WERI-Rb-1 (cell line): ENCODE results near the gene INCENP.

ENCODE experiments used
- DNase-seq: peaks from one replicate; pipeline ENCODE4 v3.0.0-alpha.2; 2020
- H3K27ac ChIP-seq: fragments of 250-450 bp; sonication (Bioruptor Pico); 2 replicates; pipeline ENCODE4 v1.5.1; 2020; ENCODE audit warnings: mild to moderate bottlenecking, moderate library complexity
- H3K27me3 ChIP-seq: fragments of 250-450 bp; sonication (Bioruptor Pico); 2 replicates; pipeline ENCODE4 v1.5.1; 2021; ENCODE audit warnings: mild to moderate bottlenecking, low read depth, moderate library complexity; ENCODE audit not compliant: insufficient read depth, severe bottlenecking
- H3K36me3 ChIP-seq: fragments of 250-450 bp; sonication (Bioruptor Pico); 2 replicates; pipeline ENCODE4 v1.5.1; 2020; ENCODE audit warnings: mild to moderate bottlenecking, moderate library complexity
- H3K4me3 ChIP-seq: 2 replicates; pipeline ENCODE4 v1.5.1; 2011; ENCODE audit warnings: low read depth, mild to moderate bottlenecking, control low read depth, low read length
- H3K9me3 ChIP-seq: fragments of 250-450 bp; sonication (Bioruptor Pico); 2 replicates; pipeline ENCODE4 v1.5.1; 2021; ENCODE audit warnings: mild to moderate bottlenecking, moderate library complexity; ENCODE audit not compliant: severe bottlenecking
- TF ChIP-seq, protein P1 (sequence below): IDR thresholded peaks from 2 replicates; pipeline ENCODE4 v1.5.1; 2011; ENCODE audit warnings: low read depth, mild to moderate bottlenecking, control low read depth, inconsistent platforms, low read length

The INCENP gene

DNA sequence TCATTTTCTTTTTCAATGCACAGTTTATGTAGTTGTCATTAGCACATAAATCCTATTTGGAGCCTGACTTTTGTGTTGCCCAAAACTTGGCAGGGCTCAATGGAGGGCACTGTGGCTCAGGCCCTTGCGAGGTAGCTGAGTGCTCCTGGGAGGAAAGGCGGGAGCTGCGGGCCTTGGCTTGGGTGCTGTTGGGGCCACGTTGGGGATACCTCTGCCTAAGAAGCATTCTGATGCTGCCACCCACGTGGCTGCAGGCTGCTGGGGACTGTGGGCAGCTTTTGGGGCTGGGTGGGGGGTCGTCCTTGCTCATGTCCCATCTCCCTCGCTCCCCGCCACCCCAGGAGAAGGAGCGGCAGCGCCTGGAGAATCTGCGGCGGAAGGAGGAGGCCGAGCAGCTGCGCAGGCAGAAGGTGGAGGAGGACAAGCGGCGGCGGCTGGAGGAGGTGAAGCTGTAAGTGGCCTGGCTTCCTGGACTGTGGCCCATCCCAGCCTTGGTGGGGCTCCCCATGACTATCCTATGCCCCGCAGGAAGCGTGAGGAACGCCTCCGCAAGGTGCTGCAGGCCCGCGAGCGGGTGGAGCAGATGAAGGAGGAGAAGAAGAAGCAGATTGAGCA lies 20.9 kb downstream of the INCENP start:
- peaks cover 92% of the 10 kb centered on the region for H3K36me3 ChIP-seq
- TF ChIP-seq, protein P1, sequence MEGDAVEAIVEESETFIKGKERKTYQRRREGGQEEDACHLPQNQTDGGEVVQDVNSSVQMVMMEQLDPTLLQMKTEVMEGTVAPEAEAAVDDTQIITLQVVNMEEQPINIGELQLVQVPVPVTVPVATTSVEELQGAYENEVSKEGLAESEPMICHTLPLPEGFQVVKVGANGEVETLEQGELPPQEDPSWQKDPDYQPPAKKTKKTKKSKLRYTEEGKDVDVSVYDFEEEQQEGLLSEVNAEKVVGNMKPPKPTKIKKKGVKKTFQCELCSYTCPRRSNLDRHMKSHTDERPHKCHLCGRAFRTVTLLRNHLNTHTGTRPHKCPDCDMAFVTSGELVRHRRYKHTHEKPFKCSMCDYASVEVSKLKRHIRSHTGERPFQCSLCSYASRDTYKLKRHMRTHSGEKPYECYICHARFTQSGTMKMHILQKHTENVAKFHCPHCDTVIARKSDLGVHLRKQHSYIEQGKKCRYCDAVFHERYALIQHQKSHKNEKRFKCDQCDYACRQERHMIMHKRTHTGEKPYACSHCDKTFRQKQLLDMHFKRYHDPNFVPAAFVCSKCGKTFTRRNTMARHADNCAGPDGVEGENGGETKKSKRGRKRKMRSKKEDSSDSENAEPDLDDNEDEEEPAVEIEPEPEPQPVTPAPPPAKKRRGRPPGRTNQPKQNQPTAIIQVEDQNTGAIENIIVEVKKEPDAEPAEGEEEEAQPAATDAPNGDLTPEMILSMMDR, result no peak
- H3K9me3 ChIP-seq, result no peaks in the 10 kb centered on the region
- no peak overlapping the region for H3K27ac ChIP-seq
- no peaks in the 10 kb centered on the region for H3K27me3 ChIP-seq
- H3K4me3 ChIP-seq, result no peak overlapping the region
- no peak for DNase-seq

DNA sequence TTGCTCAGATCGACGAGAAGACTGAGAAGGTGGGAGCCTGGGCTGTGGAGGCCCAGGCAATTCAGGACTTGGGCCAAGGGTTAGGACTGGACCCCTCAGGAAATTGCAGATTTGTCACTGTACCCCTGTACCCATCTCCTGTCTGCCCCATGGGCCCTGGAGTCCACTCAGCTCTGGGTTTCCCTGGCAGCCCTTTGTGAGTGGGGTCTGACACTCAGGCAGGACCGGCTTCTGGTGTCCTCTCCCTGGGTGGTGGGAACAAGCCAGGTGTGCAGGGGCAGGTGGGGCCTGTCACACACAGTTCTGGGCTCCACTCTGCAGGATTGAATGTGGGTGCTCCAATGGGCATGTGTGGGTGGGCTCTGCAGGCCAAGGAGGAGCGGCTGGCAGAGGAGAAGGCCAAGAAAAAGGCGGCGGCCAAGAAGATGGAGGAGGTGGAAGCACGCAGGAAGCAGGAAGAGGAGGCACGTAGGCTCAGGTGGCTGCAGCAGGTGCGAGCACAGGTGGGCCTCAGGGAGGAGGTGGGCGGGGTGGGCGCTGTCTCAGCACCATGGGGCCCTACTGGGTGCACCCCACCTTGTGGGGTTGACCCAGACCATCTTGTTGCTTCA lies 21.6 kb downstream of the INCENP start:
- no peaks in the 10 kb centered on the region for H3K27me3 ChIP-seq
- H3K9me3 ChIP-seq, result no peaks in the 10 kb centered on the region
- H3K4me3 ChIP-seq, result no peak overlapping the region
- DNase-seq, result no peak
- H3K27ac ChIP-seq, result no peak overlapping the region
- H3K36me3 ChIP-seq, result peaks cover 92% of the 10 kb centered on the region
- TF ChIP-seq, protein P1, result no peak

DNA sequence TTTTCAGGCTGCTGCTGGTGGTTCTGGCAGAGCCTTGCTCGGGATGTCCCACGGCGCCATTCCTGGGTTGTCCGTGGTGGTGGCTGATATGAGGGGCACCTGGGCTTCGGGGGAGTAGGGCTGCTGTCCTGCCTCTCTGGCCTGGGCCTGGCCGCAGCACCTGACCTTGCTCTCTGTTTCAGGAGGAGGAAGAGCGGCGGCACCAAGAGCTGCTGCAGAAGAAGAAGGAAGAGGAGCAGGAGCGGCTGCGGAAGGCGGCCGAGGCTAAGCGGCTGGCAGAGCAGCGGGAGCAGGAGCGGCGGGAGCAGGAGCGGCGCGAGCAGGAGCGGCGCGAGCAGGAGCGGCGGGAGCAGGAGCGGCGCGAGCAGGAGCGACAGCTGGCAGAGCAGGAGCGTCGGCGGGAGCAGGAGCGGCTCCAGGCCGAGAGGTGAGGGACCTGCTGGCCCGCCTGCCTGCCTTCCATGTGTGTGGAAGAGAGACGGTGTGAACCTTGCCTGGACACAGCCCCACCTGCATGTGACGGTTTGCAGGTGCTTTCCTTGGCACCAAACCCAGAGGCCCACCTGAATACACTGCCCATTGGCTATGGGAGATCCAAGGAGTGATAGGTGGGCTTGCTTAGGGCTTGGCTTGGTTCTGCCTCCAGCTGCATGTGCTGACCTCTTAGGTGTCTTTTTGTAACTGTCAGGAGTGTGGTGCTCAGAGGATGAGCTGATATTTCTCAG lies 22.8 kb downstream of the INCENP start:
- no peak overlapping the region for H3K4me3 ChIP-seq
- DNase-seq, result no peak
- TF ChIP-seq, protein P1, result no peak
- no peaks in the 10 kb centered on the region for H3K9me3 ChIP-seq
- H3K27me3 ChIP-seq, result no peaks in the 10 kb centered on the region
- H3K27ac ChIP-seq, result no peak overlapping the region
- H3K36me3 ChIP-seq, result peaks cover 90% of the 10 kb centered on the region

DNA sequence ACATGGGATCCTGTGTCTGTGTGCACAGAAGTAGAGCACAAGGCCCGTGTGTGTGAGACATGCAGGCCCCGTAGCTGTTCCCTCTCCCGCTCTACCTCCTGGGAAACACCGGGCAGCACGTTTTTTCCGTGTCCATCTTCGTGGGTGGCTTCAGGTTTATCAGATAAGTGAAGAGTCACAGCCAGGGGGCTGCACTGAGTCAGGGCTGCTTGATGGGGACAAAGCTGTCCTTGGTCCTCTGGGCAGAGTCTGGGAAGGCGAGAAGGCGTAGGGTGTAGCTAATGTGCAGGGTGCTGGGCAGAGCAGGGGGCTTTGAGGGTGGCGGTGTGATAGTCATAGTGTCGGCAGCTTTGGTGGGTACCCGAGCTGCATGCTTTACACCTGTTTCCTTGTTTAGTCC lies 23.7 kb downstream of the INCENP start:
- H3K27ac ChIP-seq, result no peak overlapping the region
- H3K27me3 ChIP-seq, result no peaks in the 10 kb centered on the region
- peaks cover 88% of the 10 kb centered on the region for H3K36me3 ChIP-seq
- H3K9me3 ChIP-seq, result no peaks in the 10 kb centered on the region
- H3K4me3 ChIP-seq, result no peak overlapping the region
- TF ChIP-seq, protein P1, result peak; percentile 38
- DNase-seq, result no peak

DNA sequence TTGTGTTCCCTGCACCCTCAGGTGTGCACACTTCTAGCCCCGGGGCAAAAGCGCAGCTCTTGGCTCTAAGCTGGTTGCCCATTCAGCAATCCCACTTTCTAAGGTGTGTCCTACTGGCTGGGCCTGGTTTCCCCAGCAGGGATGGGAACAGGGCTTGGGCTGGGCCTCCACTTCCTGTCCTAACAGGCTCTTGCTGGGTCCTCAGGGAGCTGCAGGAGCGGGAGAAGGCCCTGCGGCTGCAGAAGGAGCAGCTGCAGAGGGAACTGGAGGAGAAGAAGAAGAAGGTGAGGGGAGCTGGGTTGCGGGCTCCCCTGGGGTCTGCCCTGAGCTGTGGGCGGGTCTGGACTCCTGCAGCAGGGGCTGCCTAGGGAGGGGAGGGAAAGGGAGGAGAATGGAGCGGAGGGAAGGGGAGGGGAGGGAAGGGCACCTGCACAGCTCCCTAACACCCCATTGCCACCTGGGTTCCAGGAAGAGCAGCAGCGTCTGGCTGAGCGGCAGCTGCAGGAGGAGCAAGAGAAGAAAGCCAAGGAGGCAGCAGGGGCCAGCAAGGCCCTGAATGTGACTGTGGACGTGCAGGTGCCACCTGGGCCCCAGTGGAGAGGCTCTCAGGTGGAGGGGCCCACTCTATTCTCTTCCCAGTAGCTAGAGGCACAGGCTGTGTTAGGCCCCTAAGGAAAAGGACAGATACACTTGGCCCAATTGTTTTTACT lies 24.6 kb downstream of the INCENP start:
- DNase-seq, result no peak

More for the DNA sequence above, 24.6 kb downstream of the INCENP start:
- Histone ChIP-seq H3K27ac (no peak overlapping the region), H3K9me3 (no peaks in the 10 kb centered on the region), H3K27me3 (no peaks in the 10 kb centered on the region), H3K4me3 (no peak overlapping the region), H3K36me3 (peaks cover 88% of the 10 kb centered on the region)
- TF ChIP-seq, protein P1, result no peak
